AG09319 (cell line): ENCODE measurements around the gene PPIL3.

Experiments used
- DNase-seq: peaks from one replicate; pipeline ENCODE4 v3.0.0-alpha.2; 2010; ENCODE audit warnings: low read depth; ENCODE audit errors: extremely low read depth
- TF ChIP-seq, protein P1 (sequence below): IDR thresholded peaks from 2 replicates; pipeline ENCODE4 v1.5.1; 2011; ENCODE audit warnings: low read depth, mild to moderate bottlenecking, inconsistent platforms, low read length, moderate library complexity

Gene PPIL3

GRCh38 chr2:200847269-200847668, 41.6 kb downstream of the PPIL3 start:
- TF ChIP-seq, protein P1, sequence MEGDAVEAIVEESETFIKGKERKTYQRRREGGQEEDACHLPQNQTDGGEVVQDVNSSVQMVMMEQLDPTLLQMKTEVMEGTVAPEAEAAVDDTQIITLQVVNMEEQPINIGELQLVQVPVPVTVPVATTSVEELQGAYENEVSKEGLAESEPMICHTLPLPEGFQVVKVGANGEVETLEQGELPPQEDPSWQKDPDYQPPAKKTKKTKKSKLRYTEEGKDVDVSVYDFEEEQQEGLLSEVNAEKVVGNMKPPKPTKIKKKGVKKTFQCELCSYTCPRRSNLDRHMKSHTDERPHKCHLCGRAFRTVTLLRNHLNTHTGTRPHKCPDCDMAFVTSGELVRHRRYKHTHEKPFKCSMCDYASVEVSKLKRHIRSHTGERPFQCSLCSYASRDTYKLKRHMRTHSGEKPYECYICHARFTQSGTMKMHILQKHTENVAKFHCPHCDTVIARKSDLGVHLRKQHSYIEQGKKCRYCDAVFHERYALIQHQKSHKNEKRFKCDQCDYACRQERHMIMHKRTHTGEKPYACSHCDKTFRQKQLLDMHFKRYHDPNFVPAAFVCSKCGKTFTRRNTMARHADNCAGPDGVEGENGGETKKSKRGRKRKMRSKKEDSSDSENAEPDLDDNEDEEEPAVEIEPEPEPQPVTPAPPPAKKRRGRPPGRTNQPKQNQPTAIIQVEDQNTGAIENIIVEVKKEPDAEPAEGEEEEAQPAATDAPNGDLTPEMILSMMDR, result no peak
- no peak for DNase-seq

- TF ChIP-seq, protein P1, result no peak
- no peak for DNase-seq
Measured at GRCh38 chr2:200845669-200846325, 43.1 kb downstream of the PPIL3 start.

DNA sequence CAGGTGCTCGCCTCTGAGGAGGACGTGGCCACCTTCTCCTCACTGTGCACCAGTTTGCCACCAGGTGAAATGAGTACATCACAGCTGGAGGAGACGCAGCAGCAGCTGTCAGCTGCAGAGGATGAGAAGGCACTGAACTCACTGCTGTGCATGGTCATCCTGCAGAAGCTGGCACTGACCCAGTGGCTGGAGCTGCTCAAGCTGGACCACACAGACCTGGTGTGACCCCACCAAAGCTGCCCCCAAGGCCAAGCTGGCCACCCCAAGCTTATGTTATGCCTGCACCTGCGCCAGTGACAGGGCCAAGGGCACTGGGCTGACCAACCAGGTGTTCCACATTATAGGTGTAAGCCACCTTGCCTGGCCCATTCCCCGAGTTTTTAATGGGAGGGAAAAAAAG, 43.7 kb downstream of the PPIL3 start:
- no peak for DNase-seq
- TF ChIP-seq, protein P1, result no peak

GRCh38 chr2:200843993-200844948, 44.6 kb downstream of the PPIL3 start:
- TF ChIP-seq, protein P1, result no peak
- DNase-seq, result no peak

DNA sequence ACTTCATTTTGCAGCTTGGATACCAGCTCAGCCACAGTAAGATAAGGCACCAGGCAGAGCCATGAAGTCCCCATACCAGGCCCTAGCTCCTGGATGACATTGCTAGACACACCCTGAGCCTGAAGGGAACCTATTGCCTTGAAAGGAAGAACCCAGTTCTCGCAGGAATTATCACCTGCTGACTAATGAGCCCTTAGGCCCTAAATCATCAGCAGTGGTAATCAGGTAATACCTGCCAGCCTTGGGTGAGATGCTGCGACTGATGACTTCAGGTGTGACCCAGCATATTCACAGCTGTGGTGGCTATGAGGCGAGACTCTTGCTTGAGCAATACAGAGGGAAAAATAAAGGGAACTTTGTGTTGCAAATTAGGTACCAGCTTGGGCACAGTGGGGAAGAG, 49.4 kb downstream of the PPIL3 start:
- no peak for DNase-seq
- TF ChIP-seq, protein P1, result no peak

DNA sequence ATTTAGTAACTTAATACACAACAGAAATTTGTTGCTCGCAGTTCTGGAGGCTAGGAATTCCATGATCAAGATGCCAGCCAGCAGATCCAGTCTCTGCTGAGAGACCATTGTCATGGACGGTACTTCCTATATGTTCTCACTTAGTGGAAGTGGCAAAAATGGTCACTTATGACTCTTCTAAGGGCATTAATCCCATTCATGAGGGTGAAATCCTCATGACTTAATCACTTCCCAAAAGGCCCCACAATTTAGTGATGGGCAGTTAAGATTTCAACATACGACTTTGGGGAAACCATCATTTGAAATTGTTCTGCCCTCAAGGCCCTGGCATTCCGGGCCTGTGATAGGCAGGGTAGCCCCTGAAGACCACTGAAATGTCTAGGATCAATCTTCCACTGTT, 54.2 kb downstream of the PPIL3 start:
- TF ChIP-seq, protein P1, result no peak
- DNase-seq, result no peak

DNA sequence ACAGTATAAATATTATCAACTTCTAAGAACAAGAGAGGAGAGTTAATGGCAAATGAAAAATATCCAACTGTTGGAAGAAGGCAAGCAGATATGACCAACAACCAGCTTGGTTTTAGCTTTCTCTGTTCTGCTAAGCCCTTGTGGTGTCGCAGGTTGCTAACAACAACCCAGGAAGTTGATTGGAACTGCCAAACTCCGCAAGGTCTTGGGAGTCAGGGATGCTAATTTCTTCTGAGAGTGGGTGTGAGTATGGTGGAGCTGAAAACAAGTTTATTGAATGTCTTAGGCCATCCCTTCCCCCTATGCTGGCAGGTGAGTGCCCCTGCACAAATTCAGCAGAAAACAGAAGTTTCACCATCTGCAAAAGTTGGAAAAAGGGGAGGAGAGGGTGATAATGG, 59.6 kb downstream of the PPIL3 start:
- TF ChIP-seq, protein P1, result no peak
- DNase-seq, result no peak
